K562 (cell line): ENCODE data around the gene ING2. TPM values are rescaled to one million over a fixed set of nuclear protein-coding genes. Genes with fewer than 3 reads are reported as not detected.

Experiments
- ATF1 ChIP-seq, 2 experiments: fragments of 450-650 bp in 1 of 2; IDR thresholded peaks; 2 replicates each; pipeline ENCODE4 v1.6.1; 2016; ENCODE audit warnings: missing compliant biosample characterization in 1 of 2, missing genetic modification characterization in 1 of 2
- BCLAF1 ChIP-seq, 2 experiments: fragments of 450-650 bp in 1 of 2; IDR thresholded peaks; 2 replicates each; pipeline ENCODE4 v1.6.1; 2011 to 2017; ENCODE audit warnings: low read depth in 2 of 2, antibody characterized with exemption in 1 of 2, borderline replicate concordance in 1 of 2, low read length in 1 of 2, mild to moderate bottlenecking in 1 of 2, mixed read lengths in 1 of 2; ENCODE audit not compliant: control insufficient read depth in 1 of 2
- ETS1 ChIP-seq: conservative IDR thresholded peaks from 2 replicates; pipeline ENCODE4 v1.6.1; 2011; ENCODE audit warnings: low read depth, mild to moderate bottlenecking, low read length; ENCODE audit not compliant: control insufficient read depth
- FOXA1 ChIP-seq: fragments of 450-650 bp; IDR thresholded peaks from 2 replicates; pipeline ENCODE4 v1.6.1; 2016; ENCODE audit warnings: mild to moderate bottlenecking, borderline replicate concordance
- IRF9 ChIP-seq: fragments of 450-650 bp; IDR thresholded peaks from 2 replicates; pipeline ENCODE4 v1.6.1; 2016; ENCODE audit warnings: missing biosample characterization, missing genetic modification characterization
- NBN ChIP-seq: fragments of 450-650 bp; IDR thresholded peaks from 2 replicates; pipeline ENCODE4 v1.6.1; 2016; ENCODE audit warnings: low read depth, mild to moderate bottlenecking
- PHF20 ChIP-seq: fragments of 450-650 bp; IDR thresholded peaks from 2 replicates; pipeline ENCODE4 v1.6.1; 2018; ENCODE audit not compliant: partially characterized antibody
- TCF3 ChIP-seq: sonication (generic); formaldehyde crosslinking; IDR thresholded peaks from 2 replicates; pipeline ENCODE4 v1.4.0; 2020; ENCODE audit warnings: mild to moderate bottlenecking, missing genetic modification reagents
- ZBTB40 ChIP-seq, 2 experiments: fragments of 450-650 bp in 1 of 2; sonication (generic) in 1 of 2; formaldehyde crosslinking in 1 of 2; IDR thresholded peaks; 2 replicates each; pipeline versions ENCODE4 v1.7.1 to v1.9.0; 2016 to 2022; ENCODE audit warnings: inconsistent platforms in 1 of 2, mild to moderate bottlenecking in 1 of 2, missing genetic modification reagents in 1 of 2
- ZC3H4 ChIP-seq: sonication (generic); formaldehyde crosslinking; IDR thresholded peaks from 2 replicates; pipeline ENCODE4 v1.9.0; 2021; ENCODE audit warnings: missing genetic modification reagents, borderline replicate concordance
- polyA plus RNA-seq, 8 experiments: library from polyadenylated mRNA; depleted of rRNA in 4 of 8; stranded (reverse) in 5 of 8; unstranded in 3 of 8; fragments of >200 nt; fragmentation: Nextera tagmentation in 2 of 8; fragmentation: Illumina TruSeq in 1 of 8; extraction: Ambion mirVana in 2 of 8; extraction: Trizol in 1 of 8; gene quantifications; 2 replicates each; pipeline versions ENCODE4 v1.2.1 to v1.2.3, GENCODE V29; 2011 to 2014; ENCODE audit warnings: inconsistent platforms in 1 of 8, missing spikeins in 1 of 8
- total RNA-seq, 7 experiments: library from RNA; depleted of rRNA in 6 of 7; stranded (reverse); fragments of >200 nt in 6 of 7; fragmentation: Illumina TruSeq in 2 of 7; extraction: Trizol in 2 of 7; gene quantifications; 2 replicates each; pipeline versions ENCODE4 v1.2.1 to v1.2.3, GENCODE V29; 2011 to 2021; ENCODE audit warnings: low replicate concordance in 1 of 7

Gene ING2
- total and polyA plus RNA-seq, 9 of the 15 experiments (the other 6 are each of a cell fraction or from before 2014, with no cell fraction given) = 2.9 to 21.4 (median 12.4) TPM

DNA sequence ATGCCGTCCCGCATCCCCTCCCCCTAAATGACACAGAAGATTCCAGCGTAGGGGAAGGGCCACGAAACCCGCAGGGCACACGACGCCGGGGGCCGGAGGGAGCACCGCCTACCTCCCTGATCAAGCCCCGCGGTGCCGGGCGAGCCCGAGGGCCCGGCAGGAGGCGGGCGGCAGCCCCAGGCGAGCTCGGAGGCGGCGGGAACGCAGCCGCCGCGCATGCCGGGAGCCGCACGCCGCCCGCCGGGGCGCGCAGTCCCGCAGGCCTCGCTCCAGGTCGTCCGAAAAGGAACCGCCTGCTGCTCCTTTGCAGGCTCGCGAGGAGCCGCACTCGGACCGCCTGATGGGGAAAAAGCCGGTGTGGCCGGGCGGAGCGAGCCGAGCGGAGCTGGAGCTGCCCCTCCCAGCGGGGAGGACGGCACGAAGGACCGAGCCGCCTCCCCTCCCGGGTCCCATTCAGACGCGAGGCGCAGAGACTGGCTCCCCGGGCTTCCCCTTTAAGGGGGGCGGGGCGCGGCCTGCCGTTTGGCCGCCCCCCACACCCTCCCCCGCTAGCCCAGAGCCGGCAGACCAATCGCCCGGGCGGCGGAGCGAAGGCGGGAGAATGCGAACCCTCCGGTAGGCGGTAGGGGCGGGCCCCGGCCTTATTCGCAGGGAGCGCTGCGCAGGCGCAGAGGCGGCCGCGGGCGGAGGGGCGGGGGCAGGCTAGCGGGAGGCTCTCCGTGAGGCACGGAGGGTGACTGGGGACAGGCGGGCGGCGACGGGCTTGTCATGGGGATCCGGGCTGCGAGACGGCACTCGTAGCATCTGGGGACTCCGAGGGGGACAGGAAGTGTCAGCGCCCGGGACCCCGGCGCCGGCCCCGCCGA, 561 bp upstream of the ING2 start (continued):
- 0 out of 4 replicates have a peak, but pooled peaks of 1 of the 2 experiments have one; percentile 33 for TF ChIP-seq BCLAF1 (IDR thresholded peaks at IDR 0.05; ENCODE audit: borderline replicate concordance in 1 of 2, control insufficient read depth in 1 of 2, low read depth in 2 of 2, low read length in 1 of 2)
- no peak for TF ChIP-seq ZBTB40 (IDR thresholded peaks at IDR 0.05)
- no peak for TF ChIP-seq ZBTB40 (CRISPR knock-in tag; IDR thresholded peaks at IDR 0.05)
- no peak for TF ChIP-seq IRF9 (tag)
- 0 out of 2 replicates have a peak, but pooled peaks have one; percentile 20 for TF ChIP-seq TCF3 (CRISPR knock-in tag)
- TF ChIP-seq FOXA1 = no peak
- no peak for TF ChIP-seq PHF20
- TF ChIP-seq ATF1 (CRISPR knock-in tag; IDR thresholded peaks at IDR 0.05) = no peak
- TF ChIP-seq ATF1 (tag; IDR thresholded peaks at IDR 0.05) = 0 out of 2 replicates have a peak, but pooled peaks have one; percentile 52
- TF ChIP-seq ETS1 = peak; percentile 78
- TF ChIP-seq NBN = no peak; the same call in 1 of the 2 replicates
- TF ChIP-seq ZC3H4 (CRISPR knock-in tag) = no peak
